Measurements from ENCODE around the gene INO80D.
"Not testable (repeated sequence)": the region's sequence is repeated elsewhere in the genome, so short reads cannot be mapped to it uniquely, and the experiment has no call there.

INO80D gene

GRCh38 chr2:206082298-206082843, 3.6 kb downstream of the INO80D start:
- DNase-seq = no peak

- no peak for DNase-seq
Measured at GRCh38 chr2:206080927-206081326, 5.0 kb downstream of the INO80D start.

DNA sequence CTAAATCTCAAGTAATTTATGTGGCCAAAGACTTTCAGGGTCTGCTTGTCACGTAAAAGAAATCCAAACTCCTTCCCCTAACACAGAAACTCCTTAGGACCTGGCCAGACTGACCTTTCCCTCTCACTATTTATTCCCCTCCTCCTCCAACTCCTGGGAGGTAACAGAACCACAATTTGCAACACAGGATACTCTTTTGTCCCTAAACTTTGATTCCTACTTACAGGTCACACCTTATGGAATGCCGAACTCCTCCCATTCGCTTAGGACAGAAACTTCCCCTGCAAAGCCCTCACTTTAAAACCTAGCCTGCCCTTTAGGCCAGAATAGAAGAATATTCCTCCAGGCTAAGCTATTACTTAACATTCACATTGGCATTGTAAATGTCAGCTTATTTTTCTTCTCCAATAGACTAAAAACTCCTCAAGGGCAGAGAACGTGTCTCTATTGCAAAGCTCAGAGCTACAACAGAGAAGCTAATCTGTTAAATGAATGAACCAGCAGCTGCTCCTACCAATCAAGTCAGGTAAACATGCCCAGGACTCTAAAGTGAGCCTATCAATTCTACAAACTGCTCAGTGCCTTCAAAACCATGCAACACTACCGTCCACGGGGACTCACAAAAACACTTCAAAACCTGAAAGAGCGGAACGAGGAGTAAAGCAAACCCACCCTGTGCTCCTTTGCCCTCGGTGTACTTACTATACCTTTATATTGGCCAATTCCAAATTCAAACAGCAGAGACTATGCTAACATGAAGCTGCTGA, 6.1 kb downstream of the INO80D start:
- DNase-seq = no peak

DNA sequence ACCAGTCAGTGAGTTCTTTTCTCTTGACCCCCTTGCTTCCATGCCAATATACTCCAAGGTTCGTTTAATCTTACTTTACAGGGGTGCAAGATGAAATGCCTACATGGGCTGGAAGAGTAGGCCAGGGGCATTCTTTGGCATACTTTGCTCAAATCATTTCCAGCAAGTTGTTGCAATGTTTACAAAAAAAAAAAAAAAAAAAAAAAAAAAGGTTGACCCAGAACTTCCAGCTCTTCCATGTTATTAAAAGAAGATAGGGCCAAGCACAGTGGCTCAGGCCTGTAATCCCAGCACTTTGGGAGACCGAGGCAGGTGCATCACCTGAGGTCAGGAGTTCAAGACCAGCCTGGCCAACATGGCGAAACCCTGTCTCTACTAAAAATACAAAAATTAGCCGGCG, 8.1 kb downstream of the INO80D start:
- not testable (repeated sequence) for DNase-seq

- no peak for DNase-seq
Measured at GRCh38 chr2:206075113-206075512, 10.9 kb downstream of the INO80D start.

- no peak for DNase-seq
Measured at GRCh38 chr2:206071807-206072206, 14.2 kb downstream of the INO80D start.

DNA sequence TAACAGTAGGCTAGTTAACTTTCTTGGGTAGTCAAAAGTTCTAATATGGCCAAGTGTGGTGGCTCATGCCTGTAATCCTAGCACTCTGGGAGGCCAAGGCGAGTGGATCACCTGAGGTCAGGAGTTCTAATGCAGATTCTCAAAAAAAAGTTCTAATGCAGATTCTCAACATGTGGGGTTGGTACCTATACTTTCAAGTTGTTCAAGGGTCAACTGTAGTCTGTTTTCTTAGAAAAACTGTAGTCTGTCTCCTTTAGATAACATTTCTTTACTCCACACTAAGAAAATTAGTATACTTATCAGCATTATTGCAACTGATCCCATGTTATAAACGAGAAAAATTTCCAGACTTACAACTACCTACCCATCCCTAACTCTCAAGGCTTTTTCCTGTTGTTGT, 16.6 kb downstream of the INO80D start:
- DNase-seq = no peak

DNA sequence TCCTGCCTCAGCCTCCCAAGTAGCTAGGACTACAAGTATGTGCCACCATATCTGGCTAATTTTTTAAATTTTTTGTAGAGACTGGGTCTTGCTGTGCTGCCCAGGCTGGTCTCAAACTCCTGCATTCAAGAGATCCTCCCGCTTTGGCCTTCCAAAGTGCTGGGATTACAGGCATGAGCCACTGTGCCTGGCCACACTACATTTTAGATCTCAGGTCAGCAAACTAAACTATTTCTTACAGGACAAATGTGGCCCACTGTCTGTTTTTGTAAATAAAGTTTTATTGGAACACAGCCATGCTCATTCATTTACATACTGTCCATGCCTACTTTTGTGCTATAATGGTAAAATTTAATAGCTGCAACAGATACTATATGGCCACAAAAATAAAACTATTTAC, 17.8 kb downstream of the INO80D start:
- no peak for DNase-seq

GRCh38 chr2:206064077-206064476, 21.9 kb downstream of the INO80D start:
- DNase-seq = no peak

- DNase-seq = no peak
Measured at GRCh38 chr2:206063635-206064034, 22.3 kb downstream of the INO80D start.

- no peak for DNase-seq
Measured at GRCh38 chr2:206062724-206063123, 23.2 kb downstream of the INO80D start.

DNA sequence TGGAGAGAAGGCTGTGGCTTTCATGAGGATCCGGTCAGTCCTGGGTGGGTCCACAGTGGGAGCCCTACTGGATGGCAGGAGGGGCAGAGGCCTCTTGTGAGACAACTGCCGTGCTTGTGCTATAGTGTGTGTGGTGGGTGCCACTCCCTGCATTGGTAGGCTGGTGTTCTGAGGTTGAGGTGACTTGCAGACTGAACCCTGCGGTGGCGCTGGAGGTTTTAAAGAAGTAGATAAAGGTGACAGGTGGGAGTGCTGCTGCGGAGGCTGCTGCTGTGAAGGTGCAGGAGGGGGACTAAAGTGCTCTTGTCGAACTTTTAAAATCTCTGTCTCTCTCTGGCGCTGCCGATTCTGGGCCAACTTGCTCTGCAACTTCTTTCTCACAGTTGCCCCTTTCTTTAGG, 29.7 kb downstream of the INO80D start:
- DNase-seq = no peak

DNA sequence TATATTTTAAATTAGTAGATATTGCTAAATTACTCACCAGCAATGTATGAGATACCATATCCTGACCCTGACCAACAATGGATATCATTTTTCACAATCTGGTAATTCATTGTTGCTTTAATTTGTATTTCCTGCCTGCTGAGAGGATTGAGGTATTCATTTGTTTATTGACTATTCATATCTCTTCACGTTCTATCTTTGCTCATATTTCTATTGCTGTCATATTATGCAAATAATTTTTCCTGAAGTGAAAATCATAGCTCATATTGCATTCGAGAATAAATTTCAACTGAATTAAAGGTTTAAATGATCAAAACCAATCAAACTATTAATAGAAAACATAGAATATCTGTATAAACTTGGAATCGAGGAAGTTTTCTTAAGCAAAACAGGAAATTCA, 31.0 kb downstream of the INO80D start:
- no peak for DNase-seq

DNA sequence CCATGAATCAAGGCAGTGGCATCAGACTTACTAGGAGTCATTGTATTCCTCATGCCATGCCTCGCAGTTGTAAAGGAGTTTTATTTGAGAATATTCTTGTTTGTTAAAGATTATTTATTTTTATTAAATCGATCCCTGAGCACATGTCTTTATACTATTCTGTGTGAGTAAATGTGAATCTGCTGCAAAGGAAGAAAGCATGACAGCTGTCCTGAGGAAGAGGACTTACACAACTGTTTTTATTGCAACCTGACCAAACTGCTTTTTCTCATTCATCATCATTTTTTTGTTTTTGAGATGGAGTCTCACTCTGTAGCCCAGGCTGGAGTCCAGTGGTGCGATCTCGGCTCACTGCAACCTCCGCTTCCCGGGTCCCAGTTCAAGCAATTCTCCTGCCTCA, 34.1 kb downstream of the INO80D start:
- DNase-seq = no peak

GRCh38 chr2:206049392-206049791, 36.6 kb downstream of the INO80D start:
- no peak for DNase-seq

DNA sequence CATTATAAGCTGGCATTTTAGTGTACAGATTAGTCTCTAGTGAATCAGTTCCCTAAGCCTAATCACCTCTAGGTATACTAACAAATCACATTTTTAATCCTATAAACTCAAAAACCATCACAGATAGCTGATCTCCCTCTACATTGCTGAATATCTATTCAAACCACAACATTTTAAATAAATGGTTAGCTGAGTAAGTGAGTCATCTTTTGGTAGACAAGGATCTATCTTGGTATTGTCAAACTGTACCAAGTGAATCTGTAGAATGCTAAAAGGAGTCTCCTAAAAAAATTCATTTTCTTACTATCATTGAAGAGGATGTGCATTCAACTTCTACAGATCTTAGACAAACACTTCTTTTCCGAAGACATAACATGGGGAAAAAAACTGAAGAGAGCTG, 40.7 kb downstream of the INO80D start:
- no peak for DNase-seq

GRCh38 chr2:206040525-206040924, 45.4 kb downstream of the INO80D start:
- DNase-seq = no peak

DNA sequence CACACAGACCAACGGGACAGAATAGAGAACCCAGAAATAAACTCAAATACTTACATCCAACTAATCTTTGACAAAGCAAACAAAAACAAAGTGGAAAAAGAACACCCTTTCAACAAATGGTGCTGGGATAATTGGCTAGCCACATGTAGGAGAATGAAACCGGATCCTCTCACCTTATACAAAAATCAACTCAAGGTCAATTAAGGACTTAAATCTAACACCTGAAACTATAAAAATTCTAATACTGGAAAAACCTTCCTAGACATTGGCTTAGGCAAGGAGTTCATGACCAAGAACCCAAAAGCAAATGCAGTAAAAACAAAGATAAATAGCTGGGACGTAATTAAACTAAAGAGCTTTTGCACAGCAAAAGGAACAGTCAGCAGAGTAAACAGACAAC, 50.6 kb downstream of the INO80D start:
- not testable (repeated sequence) for DNase-seq

GRCh38 chr2:206033452-206033851, 52.5 kb downstream of the INO80D start:
- DNase-seq = not testable (repeated sequence)

DNA sequence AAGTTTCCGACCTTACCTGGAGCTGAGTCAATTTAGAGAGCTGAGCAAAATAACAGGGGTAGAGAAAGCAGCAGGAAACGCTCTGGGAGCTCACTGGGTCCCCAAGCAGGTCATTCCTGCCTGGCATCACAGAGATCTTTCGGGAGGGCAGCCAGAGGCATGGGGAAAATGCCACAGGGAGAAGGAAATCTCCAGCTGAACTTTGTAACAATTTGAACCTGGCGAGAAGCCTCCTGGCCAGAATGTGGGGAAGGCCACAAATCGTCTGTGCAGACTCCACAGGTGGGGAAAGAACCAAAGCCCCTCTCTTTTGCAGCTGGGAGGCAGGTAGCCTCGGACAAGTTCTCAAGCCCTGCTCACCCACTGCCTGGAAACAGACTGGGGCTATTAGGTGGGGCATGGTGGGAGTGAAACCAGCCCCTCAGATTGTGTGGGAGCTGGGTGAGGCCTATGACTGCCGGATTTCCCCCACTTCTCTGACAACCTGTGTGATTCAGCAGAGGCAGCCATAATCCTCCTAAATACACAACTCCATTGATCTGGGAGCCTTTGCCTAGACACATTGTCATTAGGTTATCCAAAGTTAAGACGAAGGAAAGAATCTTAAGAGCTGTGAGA, 53.9 kb downstream of the INO80D start:
- no peak for DNase-seq

GRCh38 chr2:206031162-206031784, 54.7 kb downstream of the INO80D start:
- DNase-seq = no peak

GRCh38 chr2:206028101-206028500, 57.9 kb downstream of the INO80D start:
- no peak for DNase-seq

DNA sequence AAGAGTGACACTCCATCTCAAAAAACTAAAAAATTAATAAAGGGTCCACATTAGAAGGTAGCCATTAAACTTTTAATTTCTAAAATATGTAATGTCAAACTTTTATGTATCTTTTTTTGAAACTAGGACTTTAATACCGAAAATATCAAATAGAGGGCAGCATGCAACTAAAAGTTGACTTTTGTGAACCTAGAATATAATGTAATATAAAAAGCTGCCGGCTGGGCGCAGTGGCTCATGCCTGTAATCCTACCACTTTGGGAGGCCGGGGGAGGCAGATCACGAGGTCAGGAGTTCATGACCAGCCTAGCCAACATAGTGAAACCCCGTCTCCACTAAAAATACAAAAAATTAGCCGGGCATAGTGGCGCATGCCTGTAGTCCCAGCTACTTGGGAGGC, 62.8 kb downstream of the INO80D start:
- no peak for DNase-seq

GRCh38 chr2:206020171-206020570, 65.8 kb downstream of the INO80D start:
- no peak for DNase-seq

All from NCI-H446 treated with DMSO at 0.1 percent for 48 hours (cell line).